OCI-LY3 (cell line): Measurements from ENCODE around the gene UBR1.

Experiments used
- EZH2phosphoT487 ChIP-seq: fragments of 200-600 bp; shearing (Covaris generic); IDR thresholded peaks from 2 replicates; pipeline ENCODE4 v1.6.1; 2018; ENCODE audit warnings: antibody characterized with exemption, mixed run types, low read depth
- TF ChIP-seq, protein P1 (sequence below): fragments of 200-600, 300-600 bp; sonication (generic); IDR thresholded peaks from 2 replicates; pipeline ENCODE4 v1.5.1; 2014; ENCODE audit warnings: antibody characterized with exemption, low read length, low read depth

DNA sequence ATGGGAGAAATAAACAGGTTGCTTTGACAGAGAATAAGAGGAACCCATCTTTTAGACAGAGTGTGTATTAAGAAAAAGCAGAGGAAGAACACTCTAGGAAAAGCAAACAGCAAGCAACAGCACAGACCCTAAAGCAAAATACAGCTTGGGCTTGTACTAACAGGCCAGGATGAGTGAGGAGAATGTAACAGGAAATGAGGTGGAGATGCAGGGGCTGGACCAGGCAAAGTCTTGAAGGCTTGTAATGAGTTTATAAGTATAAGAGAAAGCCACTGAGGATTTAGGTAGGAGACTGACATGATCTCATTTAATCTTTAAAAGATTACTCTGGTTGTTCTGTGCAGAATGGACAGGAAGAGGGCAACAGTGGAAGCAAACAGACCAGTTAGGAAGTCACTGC is 4.9 kb downstream of the UBR1 start:
- TF ChIP-seq, protein P1, sequence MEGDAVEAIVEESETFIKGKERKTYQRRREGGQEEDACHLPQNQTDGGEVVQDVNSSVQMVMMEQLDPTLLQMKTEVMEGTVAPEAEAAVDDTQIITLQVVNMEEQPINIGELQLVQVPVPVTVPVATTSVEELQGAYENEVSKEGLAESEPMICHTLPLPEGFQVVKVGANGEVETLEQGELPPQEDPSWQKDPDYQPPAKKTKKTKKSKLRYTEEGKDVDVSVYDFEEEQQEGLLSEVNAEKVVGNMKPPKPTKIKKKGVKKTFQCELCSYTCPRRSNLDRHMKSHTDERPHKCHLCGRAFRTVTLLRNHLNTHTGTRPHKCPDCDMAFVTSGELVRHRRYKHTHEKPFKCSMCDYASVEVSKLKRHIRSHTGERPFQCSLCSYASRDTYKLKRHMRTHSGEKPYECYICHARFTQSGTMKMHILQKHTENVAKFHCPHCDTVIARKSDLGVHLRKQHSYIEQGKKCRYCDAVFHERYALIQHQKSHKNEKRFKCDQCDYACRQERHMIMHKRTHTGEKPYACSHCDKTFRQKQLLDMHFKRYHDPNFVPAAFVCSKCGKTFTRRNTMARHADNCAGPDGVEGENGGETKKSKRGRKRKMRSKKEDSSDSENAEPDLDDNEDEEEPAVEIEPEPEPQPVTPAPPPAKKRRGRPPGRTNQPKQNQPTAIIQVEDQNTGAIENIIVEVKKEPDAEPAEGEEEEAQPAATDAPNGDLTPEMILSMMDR: no peak
- TF ChIP-seq EZH2phosphoT487: no peak
